Astrocyte (in vitro differentiated cells and primary cell): ENCODE results near the gene CAVIN1. TPM values are rescaled to one million over a fixed set of nuclear protein-coding genes. Genes with fewer than 3 reads are reported as not detected.

ENCODE experiments used
- DNase-seq: peaks from one replicate; pipeline ENCODE4 v3.0.0-alpha.2; 2010; ENCODE audit warnings: low read depth
- FAIRE-seq: peaks from 2 replicates; lab custom pipeline; 2011; peaks lifted over from hg19 to GRCh38; lab: Jason Lieb, UNC
- H2AFZ ChIP-seq: 2 replicates; pipeline ENCODE4 v1.6.0; 2012; ENCODE audit warnings: low read depth, low read length, inconsistent platforms
- H3K27ac ChIP-seq: 2 replicates; pipeline ENCODE4 v1.5.1; 2011; ENCODE audit warnings: low read depth, low read length, inconsistent platforms
- H3K27me3 ChIP-seq: 2 replicates; pipeline ENCODE4 v1.6.0; 2011; ENCODE audit warnings: low read length, inconsistent platforms; ENCODE audit not compliant: insufficient read depth
- H3K36me3 ChIP-seq: 2 replicates; pipeline ENCODE4 v1.5.1; 2011; ENCODE audit warnings: low read length, inconsistent platforms; ENCODE audit not compliant: insufficient read depth
- H3K4me1 ChIP-seq: 2 replicates; pipeline ENCODE4 v1.5.1; 2011; ENCODE audit warnings: low read length, inconsistent platforms; ENCODE audit not compliant: insufficient read depth
- H3K4me2 ChIP-seq: 2 replicates; pipeline ENCODE4 v1.6.0; 2012; ENCODE audit warnings: low read length, inconsistent platforms
- H3K4me3 ChIP-seq: 2 replicates; pipeline ENCODE4 v1.5.1; 2011; ENCODE audit warnings: low read depth, mild to moderate bottlenecking, low read length, inconsistent platforms; ENCODE audit not compliant: insufficient read depth
- H3K79me2 ChIP-seq: 2 replicates; pipeline ENCODE4 v1.6.0; 2012; ENCODE audit warnings: mild to moderate bottlenecking, low read length, inconsistent platforms; ENCODE audit not compliant: insufficient read depth
- H3K9ac ChIP-seq: 2 replicates; pipeline ENCODE4 v1.6.0; 2012; ENCODE audit warnings: mild to moderate bottlenecking, low read length, inconsistent platforms
- H3K9me3 ChIP-seq: 2 replicates; pipeline ENCODE4 v1.5.1; 2012; ENCODE audit warnings: low read depth, mild to moderate bottlenecking, low read length, inconsistent platforms; ENCODE audit not compliant: insufficient read depth
- H4K20me1 ChIP-seq: 2 replicates; pipeline ENCODE4 v1.6.0; 2012; ENCODE audit warnings: low read length, inconsistent platforms; ENCODE audit not compliant: insufficient read depth
- H3K27ac Mint-ChIP-seq: one replicate; pipeline ENCODE4 v1.8.0; 2021; ENCODE audit warnings: mild to moderate bottlenecking, mixed read lengths; ENCODE audit not compliant: unreplicated experiment
- H3K27me3 Mint-ChIP-seq: one replicate; pipeline ENCODE4 v1.8.0; 2021; ENCODE audit warnings: low read depth, mixed read lengths; ENCODE audit not compliant: unreplicated experiment
- H3K36me3 Mint-ChIP-seq: one replicate; pipeline ENCODE4 v1.8.0; 2021; ENCODE audit warnings: low read depth, mixed read lengths; ENCODE audit not compliant: unreplicated experiment
- H3K4me1 Mint-ChIP-seq: one replicate; pipeline ENCODE4 v1.8.0; 2021; ENCODE audit warnings: low read depth, mixed read lengths; ENCODE audit not compliant: unreplicated experiment
- H3K4me3 Mint-ChIP-seq: one replicate; pipeline ENCODE4 v1.8.0; 2021; ENCODE audit warnings: mild to moderate bottlenecking, moderate library complexity, mixed read lengths; ENCODE audit not compliant: unreplicated experiment
- H3K9me3 Mint-ChIP-seq: one replicate; pipeline ENCODE4 v1.8.0; 2021; ENCODE audit warnings: mild to moderate bottlenecking, mixed read lengths; ENCODE audit not compliant: unreplicated experiment
- CTCF ChIP-seq: IDR thresholded peaks from 2 replicates; pipeline ENCODE4 v1.5.1; 2011; ENCODE audit warnings: low read depth, mild to moderate bottlenecking, inconsistent platforms, low read length, moderate library complexity; ENCODE audit not compliant: insufficient read depth
- EZH2 ChIP-seq: IDR thresholded peaks from 2 replicates; pipeline ENCODE4 v1.6.1; 2012; ENCODE audit warnings: mild to moderate bottlenecking, low read length, inconsistent platforms; ENCODE audit not compliant: insufficient read depth
- total RNA-seq: library from RNA; stranded (reverse); gene quantifications from 2 replicates; pipeline ENCODE4 v1.2.1, GENCODE V29; 2021

Gene CAVIN1
- total RNA-seq, 1 donor from 2014 or later, result 602 TPM

GRCh38 chr17:42388381-42389134, 34.5 kb downstream of the CAVIN1 start, which contains the start of gene STAT3:
Gene STAT3, minus strand, starts transcription at chr17:42388442. Its CDS starts 39,926 bp downstream, at chr17:42348516.
- no peaks in the 10 kb centered on the region for H3K9me3 ChIP-seq
- H3K36me3 ChIP-seq, result no peaks in the 10 kb centered on the region
- peaks cover 45% of the 10 kb centered on the region for H3K79me2 ChIP-seq
- peaks cover 10% of the 10 kb centered on the region for H3K4me1 ChIP-seq
- peak; percentile 83 for FAIRE-seq
- peak within 1 kb of the TSS; percentile 92 for H3K4me2 ChIP-seq
- H3K27me3 ChIP-seq, result no peaks in the 10 kb centered on the region
- peak within 1 kb of the TSS; percentile 74 for H2AFZ ChIP-seq
- H3K27ac ChIP-seq, result peak within 1 kb of the TSS; percentile 95
- H3K27me3 Mint-ChIP-seq, result no peaks in the 10 kb centered on the region
- peaks cover 38% of the 10 kb centered on the region for H4K20me1 ChIP-seq
- TF ChIP-seq EZH2 (no peak), CTCF (no peak)
- H3K36me3 Mint-ChIP-seq, result peaks cover 2% of the 10 kb centered on the region
- H3K4me3 ChIP-seq, result peak within 1 kb of the TSS; percentile 76
- peaks cover 10% of the 10 kb centered on the region for H3K4me1 Mint-ChIP-seq
- H3K4me3 Mint-ChIP-seq, result peak within 1 kb of the TSS; percentile 96
- peak within 1 kb of the TSS; percentile 97 for H3K27ac Mint-ChIP-seq
- DNase-seq, result peak; percentile 97
- H3K9me3 Mint-ChIP-seq, result no peaks in the 10 kb centered on the region
- H3K9ac ChIP-seq, result peak within 1 kb of the TSS; percentile 91

- Histone ChIP-seq H3K9me3 (no peaks in the 10 kb centered on the region), H2AFZ (peak overlapping the region; percentile 40), H3K27ac (peak overlapping the region; percentile 81), H4K20me1 (peaks cover 44% of the 10 kb centered on the region), H3K36me3 (no peaks in the 10 kb centered on the region), H3K9ac (peak overlapping the region; percentile 91), H3K4me2 (peak overlapping the region; percentile 88), H3K27me3 (no peaks in the 10 kb centered on the region), H3K4me1 (peaks cover 10% of the 10 kb centered on the region), H3K79me2 (peaks cover 52% of the 10 kb centered on the region), H3K4me3 (peak overlapping the region; percentile 76)
- FAIRE-seq (no peak), DNase-seq (no peak)
- H3K4me1 Mint-ChIP-seq, result peaks cover 10% of the 10 kb centered on the region
- H3K27me3 Mint-ChIP-seq, result no peaks in the 10 kb centered on the region
- peak overlapping the region; percentile 96 for H3K4me3 Mint-ChIP-seq
- TF ChIP-seq CTCF (no peak), EZH2 (no peak)
- H3K9me3 Mint-ChIP-seq, result no peaks in the 10 kb centered on the region
- H3K27ac Mint-ChIP-seq, result peak overlapping the region; percentile 97
- peaks cover 3% of the 10 kb centered on the region for H3K36me3 Mint-ChIP-seq
Measured at GRCh38 chr17:42387661-42388380, 35.2 kb downstream of the CAVIN1 start.
